NCI-H2107 treated with DMSO at 0.1 percent for 48 hours (cell line): ENCODE measurements around the gene HSPA2.

ENCODE experiments used
- DNase-seq: peaks from one replicate; lab custom pipeline; 2025; ENCODE audit not compliant: unreplicated experiment; lab: John Stamatoyannopoulos, UW

The HSPA2 gene

GRCh38 chr14:64540208-64541202 lies at the start of gene HSPA2:
TSS of gene HSPA2 (plus strand) at chr14:64540741. CDS start at chr14:64540850, 109 bp downstream.
- peak; percentile 84 for DNase-seq

GRCh38 chr14:64491637-64492036 lies 48.9 kb upstream of the HSPA2 start:
- DNase-seq: no peak

- no peak for DNase-seq
These were observed 47.1 kb upstream of the HSPA2 start for GRCh38 chr14:64493455-64493854.

GRCh38 chr14:64495252-64495651 lies 45.3 kb upstream of the HSPA2 start:
- DNase-seq: no peak

GRCh38 chr14:64496764-64497163 lies 43.8 kb upstream of the HSPA2 start:
- no peak for DNase-seq

GRCh38 chr14:64500088-64500487 lies 40.5 kb upstream of the HSPA2 start:
- DNase-seq: no peak

GRCh38 chr14:64501411-64502171 lies 39.0 kb upstream of the HSPA2 start:
- peak; percentile 50 for DNase-seq

- DNase-seq: no peak
These were observed 38.1 kb upstream of the HSPA2 start for GRCh38 chr14:64502456-64502855.

GRCh38 chr14:64502887-64503433 lies 37.6 kb upstream of the HSPA2 start:
- DNase-seq: peak; percentile 41

GRCh38 chr14:64503434-64504309 lies 36.9 kb upstream of the HSPA2 start, which contains the start of gene ZBTB25:
TSS of gene ZBTB25 (minus strand) at chr14:64503838. CDS start at chr14:64490533, 13,305 bp downstream.
- DNase-seq: peak; percentile 69

GRCh38 chr14:64504310-64504896 lies 36.1 kb upstream of the HSPA2 start, which contains the start of gene ZBTB1:
TSS of gene ZBTB1 (plus strand) at chr14:64504770. CDS start at chr14:64521505, 16,735 bp downstream.
- DNase-seq: peak; percentile 84

- DNase-seq: peak; percentile 92
These were observed 35.4 kb upstream of the HSPA2 start for GRCh38 chr14:64504897-64505794.

- no peak for DNase-seq
These were observed 33.8 kb upstream of the HSPA2 start for GRCh38 chr14:64506721-64507120.

GRCh38 chr14:64507376-64508156 lies 33.0 kb upstream of the HSPA2 start:
- peak; percentile 23 for DNase-seq

GRCh38 chr14:64508215-64508776 lies 32.2 kb upstream of the HSPA2 start:
- DNase-seq: no peak

GRCh38 chr14:64509036-64509435 lies 31.5 kb upstream of the HSPA2 start:
- DNase-seq: no peak

- DNase-seq: peak; percentile 92
These were observed 29.5 kb upstream of the HSPA2 start for GRCh38 chr14:64510825-64511671.
